Effector memory CD4-positive, alpha-beta T cell (primary cell): ENCODE data around the gene SYNPR.

Source experiments
- DNase-seq, 3 donors: peaks; one replicate each; pipeline ENCODE4 v3.0.0-alpha.2; 2020
- H3K27ac ChIP-seq: 2 replicates; pipeline ENCODE4 v1.7.0; 2013; ENCODE audit warnings: mild to moderate bottlenecking, low read length, moderate library complexity; ENCODE audit not compliant: insufficient read depth, poor library complexity, severe bottlenecking
- H3K27me3 ChIP-seq: replicated peaks from 2 replicates; pipeline ENCODE4 v1.7.0; 2013; ENCODE audit warnings: mild to moderate bottlenecking, low read length; ENCODE audit not compliant: insufficient read depth, control insufficient read depth, poor library complexity, severe bottlenecking
- H3K36me3 ChIP-seq: 2 replicates; pipeline ENCODE4 v1.7.0; 2013; ENCODE audit warnings: mild to moderate bottlenecking, low read length, moderate library complexity; ENCODE audit not compliant: control insufficient read depth, insufficient read depth
- H3K4me1 ChIP-seq: 2 replicates; pipeline ENCODE4 v1.7.0; 2013; ENCODE audit warnings: low read length, mild to moderate bottlenecking; ENCODE audit not compliant: control insufficient read depth, insufficient read depth, poor library complexity, severe bottlenecking
- H3K4me3 ChIP-seq: 2 replicates; pipeline ENCODE4 v1.7.0; 2013; ENCODE audit warnings: low read length, low read depth, mild to moderate bottlenecking; ENCODE audit not compliant: insufficient read depth, poor library complexity, severe bottlenecking
- H3K9me3 ChIP-seq: 2 replicates; pipeline ENCODE4 v1.7.0; 2013; ENCODE audit warnings: mild to moderate bottlenecking, low read length, moderate library complexity; ENCODE audit not compliant: control insufficient read depth

Gene SYNPR

GRCh38 chr3:63555767-63556166, 277.7 kb downstream of the SYNPR start:
- DNase-seq, result no peak
- Histone ChIP-seq H3K27ac (no peak overlapping the region), H3K36me3 (no peaks in the 10 kb centered on the region), H3K9me3 (no peaks in the 10 kb centered on the region), H3K4me3 (no peak overlapping the region), H3K4me1 (no peaks in the 10 kb centered on the region), H3K27me3 (no peaks in the 10 kb centered on the region)

GRCh38 chr3:63556401-63556800, 278.3 kb downstream of the SYNPR start:
- H3K4me3 ChIP-seq, result no peak overlapping the region
- H3K27me3 ChIP-seq, result no peaks in the 10 kb centered on the region
- DNase-seq, result no peak
- no peaks in the 10 kb centered on the region for H3K36me3 ChIP-seq
- no peaks in the 10 kb centered on the region for H3K9me3 ChIP-seq
- H3K27ac ChIP-seq, result no peak overlapping the region
- H3K4me1 ChIP-seq, result no peaks in the 10 kb centered on the region

GRCh38 chr3:63557912-63558311, 279.8 kb downstream of the SYNPR start:
- Histone ChIP-seq H3K36me3 (no peaks in the 10 kb centered on the region), H3K27ac (no peak overlapping the region)

GRCh38 chr3:63559884-63560283, 281.8 kb downstream of the SYNPR start:
- no peaks in the 10 kb centered on the region for H3K27me3 ChIP-seq
- H3K4me3 ChIP-seq, result no peak overlapping the region
- H3K36me3 ChIP-seq, result no peaks in the 10 kb centered on the region
- H3K4me1 ChIP-seq, result no peaks in the 10 kb centered on the region
- H3K9me3 ChIP-seq, result no peaks in the 10 kb centered on the region
- no peak for DNase-seq
- H3K27ac ChIP-seq, result no peak overlapping the region

More at GRCh38 chr3:63557912-63558311, 279.8 kb downstream of the SYNPR start:
- Histone ChIP-seq H3K4me3 (no peak overlapping the region), H3K27me3 (no peaks in the 10 kb centered on the region), H3K4me1 (no peaks in the 10 kb centered on the region), H3K9me3 (no peaks in the 10 kb centered on the region)
- DNase-seq, result no peak

- no peaks in the 10 kb centered on the region for H3K36me3 ChIP-seq
- H3K27ac ChIP-seq, result no peak overlapping the region
- no peak overlapping the region for H3K4me3 ChIP-seq
- no peaks in the 10 kb centered on the region for H3K27me3 ChIP-seq
- no peaks in the 10 kb centered on the region for H3K9me3 ChIP-seq
- no peaks in the 10 kb centered on the region for H3K4me1 ChIP-seq
- no peak for DNase-seq
These were observed 283.8 kb downstream of the SYNPR start for GRCh38 chr3:63561879-63562278.

- no peak overlapping the region for H3K4me3 ChIP-seq
- no peak for DNase-seq
- H3K27me3 ChIP-seq, result no peaks in the 10 kb centered on the region
- H3K4me1 ChIP-seq, result no peaks in the 10 kb centered on the region
- no peaks in the 10 kb centered on the region for H3K9me3 ChIP-seq
- no peaks in the 10 kb centered on the region for H3K36me3 ChIP-seq
- no peak overlapping the region for H3K27ac ChIP-seq
These were observed 284.2 kb downstream of the SYNPR start for GRCh38 chr3:63562323-63562722.

GRCh38 chr3:63563572-63563971, 285.5 kb downstream of the SYNPR start:
- no peaks in the 10 kb centered on the region for H3K27me3 ChIP-seq
- H3K4me3 ChIP-seq, result no peak overlapping the region
- no peaks in the 10 kb centered on the region for H3K9me3 ChIP-seq
- H3K36me3 ChIP-seq, result no peaks in the 10 kb centered on the region
- DNase-seq, result no peak
- no peaks in the 10 kb centered on the region for H3K4me1 ChIP-seq
- H3K27ac ChIP-seq, result no peak overlapping the region

GRCh38 chr3:63565220-63565619, 287.1 kb downstream of the SYNPR start:
- Histone ChIP-seq H3K27ac (no peak overlapping the region), H3K9me3 (no peaks in the 10 kb centered on the region), H3K27me3 (no peaks in the 10 kb centered on the region), H3K36me3 (no peaks in the 10 kb centered on the region), H3K4me1 (no peaks in the 10 kb centered on the region), H3K4me3 (no peak overlapping the region)
- DNase-seq, result no peak

- no peak overlapping the region for H3K4me3 ChIP-seq
- H3K36me3 ChIP-seq, result no peaks in the 10 kb centered on the region
- no peak overlapping the region for H3K27ac ChIP-seq
- no peaks in the 10 kb centered on the region for H3K4me1 ChIP-seq
- no peak for DNase-seq
- H3K9me3 ChIP-seq, result no peaks in the 10 kb centered on the region
- H3K27me3 ChIP-seq, result no peaks in the 10 kb centered on the region
These were observed 293.6 kb downstream of the SYNPR start for GRCh38 chr3:63571682-63572081.

GRCh38 chr3:63576846-63577245, 298.7 kb downstream of the SYNPR start:
- Histone ChIP-seq H3K36me3 (no peaks in the 10 kb centered on the region), H3K27ac (no peak overlapping the region), H3K27me3 (no peaks in the 10 kb centered on the region), H3K4me1 (no peaks in the 10 kb centered on the region), H3K4me3 (no peak overlapping the region), H3K9me3 (no peaks in the 10 kb centered on the region)
- no peak for DNase-seq

GRCh38 chr3:63578858-63579257, 300.8 kb downstream of the SYNPR start:
- H3K27ac ChIP-seq, result no peak overlapping the region
- H3K4me3 ChIP-seq, result no peak overlapping the region
- DNase-seq, result no peak
- no peaks in the 10 kb centered on the region for H3K9me3 ChIP-seq
- H3K4me1 ChIP-seq, result no peaks in the 10 kb centered on the region
- no peaks in the 10 kb centered on the region for H3K36me3 ChIP-seq
- H3K27me3 ChIP-seq, result no peaks in the 10 kb centered on the region
